HEK293 (cell line): ENCODE measurements around the gene BLMH.

ENCODE experiments used
- AEBP2 ChIP-seq: fragments of 450-650 bp; formaldehyde crosslinking; IDR thresholded peaks from 2 replicates; pipeline ENCODE4 v1.5.1; 2016; ENCODE audit warnings: missing biosample characterization, missing genetic modification characterization, borderline replicate concordance
- CTCF ChIP-seq: fragments of 450-650 bp; formaldehyde crosslinking; IDR thresholded peaks from 2 replicates; pipeline ENCODE4 v1.5.1; 2016; ENCODE audit warnings: missing biosample characterization, missing genetic modification characterization
- ELK4 ChIP-seq: IDR thresholded peaks from 2 replicates; pipeline ENCODE4 v1.6.1; 2011; ENCODE audit warnings: mild to moderate bottlenecking, low read depth, low read length, borderline replicate concordance
- KLF9 ChIP-seq: fragments of 450-650 bp; formaldehyde crosslinking; IDR thresholded peaks from 2 replicates; pipeline ENCODE4 v1.5.1; 2016; ENCODE audit warnings: missing biosample characterization, missing genetic modification characterization, low read depth
- PRDM4 ChIP-seq: fragments of 450-650 bp; formaldehyde crosslinking; IDR thresholded peaks from 2 replicates; pipeline ENCODE4 v1.5.1; 2017; ENCODE audit warnings: missing biosample characterization, missing genetic modification characterization
- RBAK ChIP-seq: fragments of 450-650 bp; formaldehyde crosslinking; IDR thresholded peaks from 2 replicates; pipeline ENCODE4 v1.5.1; 2016; ENCODE audit warnings: missing biosample characterization, missing genetic modification characterization
- REST ChIP-seq: fragments of 450-650 bp; formaldehyde crosslinking; IDR thresholded peaks from 2 replicates; pipeline ENCODE4 v1.5.1; 2016; ENCODE audit warnings: missing biosample characterization, missing genetic modification characterization
- SCRT2 ChIP-seq: fragments of 450-650 bp; formaldehyde crosslinking; IDR thresholded peaks from 2 replicates; pipeline ENCODE4 v1.5.1; 2016; ENCODE audit warnings: missing biosample characterization, missing genetic modification characterization
- SETDB1 ChIP-seq: IDR thresholded peaks from one replicate; pipeline ENCODE4 v1.6.1; 2017; ENCODE audit warnings: mild to moderate bottlenecking, low read length, moderate library complexity, mixed read lengths; ENCODE audit not compliant: insufficient read length
- TRIM28 ChIP-seq: IDR thresholded peaks from 2 replicates; pipeline ENCODE4 v1.6.1; 2011; ENCODE audit warnings: low read length, control low read depth, borderline replicate concordance
- ZBTB11 ChIP-seq: fragments of 450-650 bp; formaldehyde crosslinking; conservative IDR thresholded peaks from 2 replicates; pipeline ENCODE4 v1.5.1; 2016; ENCODE audit warnings: low read depth, missing biosample characterization, missing genetic modification characterization
- ZNF175 ChIP-seq: fragments of 450-650 bp; formaldehyde crosslinking; IDR thresholded peaks from 2 replicates; pipeline ENCODE4 v1.5.1; 2016; ENCODE audit warnings: missing biosample characterization, missing genetic modification characterization
- ZNF274 ChIP-seq, 2 experiments: fragments of 200-500 bp in 1 of 2; fragments of 450-650 bp in 1 of 2; sonication (Bioruptor generic) in 1 of 2; formaldehyde crosslinking in 1 of 2; IDR thresholded peaks; 2 replicates each; pipeline versions ENCODE4 v1.5.1 to v1.6.1; 2014 to 2016; ENCODE audit warnings: borderline replicate concordance in 1 of 2, inconsistent platforms in 1 of 2, low read length in 1 of 2, missing biosample characterization in 1 of 2, missing genetic modification characterization in 1 of 2
- ZSCAN30 ChIP-seq: fragments of 450-650 bp; IDR thresholded peaks from 2 replicates; pipeline ENCODE4 v1.5.1; 2018; ENCODE audit warnings: missing biosample characterization, mild to moderate bottlenecking, missing genetic modification characterization, moderate library complexity

GRCh38 chr17:30225919-30226553 is 65.7 kb downstream of the BLMH start:
- TF ChIP-seq TRIM28 (no peak), CTCF (no peak), ZSCAN30 (tag by site-specific recombination) (no peak), ZNF175 (tag by site-specific recombination) (no peak), ZBTB11 (tag by site-specific recombination) (no peak), PRDM4 (tag by site-specific recombination) (no peak), RBAK (tag by site-specific recombination) (no peak), KLF9 (no peak), ZNF274 (IDR thresholded peaks at IDR 0.05; ENCODE audit: low read length) (no peak), ZNF274 (tag by site-specific recombination; IDR thresholded peaks at IDR 0.05; ENCODE audit: borderline replicate concordance) (no peak), SCRT2 (tag by site-specific recombination) (no peak), ELK4 (no peak), AEBP2 (no peak), REST (no peak), SETDB1 (no peak)
